Right lobe of liver (tissue), 6 donors: ENCODE data around the gene CHL1. TPM values are rescaled to one million over a fixed set of nuclear protein-coding genes. Genes with fewer than 3 reads are reported as not detected.

Experiments
- ATAC-seq, 4 donors: fragments of 200-7000 bp; cut with Tn5 transposase; one replicate each; pipeline ENCODE4 v1.9.1; 2020; ENCODE audit warnings: mild to moderate bottlenecking in 4 of 4, moderate library complexity in 4 of 4
- DNase-seq, 3 donors: peaks; one replicate each; pipeline ENCODE4 v3.0.0-alpha.2; 2020
- H3K27ac ChIP-seq, 3 donors: fragments of 200-600 bp; one replicate each; pipeline ENCODE4 v1.8.0; 2022
- H3K27me3 ChIP-seq, 2 donors: fragments of 200-600 bp; one replicate each; pipeline ENCODE4 v1.8.0; 2022
- H3K36me3 ChIP-seq, 4 donors: fragments of 200-600 bp; sonication (generic) in 1 of 4; one replicate each; pipeline versions ENCODE4 v1.5.1 to v1.8.0; 2017 to 2022; ENCODE audit warnings: control low read depth in 1 of 4
- H3K4me1 ChIP-seq, 4 donors: fragments of 200-600 bp; sonication (generic) in 1 of 4; one replicate each; pipeline versions ENCODE4 v1.5.1 to v1.8.0; 2017 to 2022; ENCODE audit warnings: control low read depth in 1 of 4
- H3K4me3 ChIP-seq, 3 donors: fragments of 200-600 bp; one replicate each; pipeline ENCODE4 v1.8.0; 2022
- H3K9me3 ChIP-seq, 4 donors: fragments of 200-600 bp; sonication (generic) in 1 of 4; one replicate each; pipeline versions ENCODE4 v1.5.1 to v1.8.0; 2017 to 2022; ENCODE audit warnings: control low read depth in 1 of 4
- POLR2A ChIP-seq: fragments of 450-650 bp; IDR thresholded peaks from one replicate; pipeline ENCODE4 v1.6.1; 2017; ENCODE audit warnings: antibody characterized with exemption, mild to moderate bottlenecking
- WGBS: methylation state at CpG from one replicate; pipeline ENCODE4 v1.1.6; 2018; ENCODE audit warnings: low coverage, low lambda C conversion rate; ENCODE audit not compliant: insufficient coverage; ENCODE audit errors: missing lambda C conversion rate; 5-methylcytosine and 5-hydroxymethylcytosine counted together
- intact Hi-C, 2 donors: fragments of 100-400 bp; cut with DNase I; formaldehyde crosslinking; loops; one replicate each; pipeline versions ENCODE4 v1.11.2 to v1.14.1; 2022
- total RNA-seq, 6 experiments: library from RNA; depleted of rRNA in 2 of 6; stranded (reverse); fragments of >200 nt in 2 of 6; fragmentation: NEBNext Ultra II Directional in 3 of 6; extraction: Animal tissue kit (Norgen Biotek cat#: 25700) in 3 of 6; gene quantifications; one replicate each; pipeline versions ENCODE4 v1.1.0 to v1.2.4, GENCODE V29; 2016 to 2023
- TF ChIP-seq, protein P1 (sequence below), 4 donors: fragments of 200-600 bp in 3 of 4; fragments of 450-650 bp in 1 of 4; IDR thresholded peaks; one replicate each; pipeline versions ENCODE4 v1.5.1 to v1.8.0; 2016 to 2022; ENCODE audit warnings: antibody characterized with exemption in 4 of 4, mild to moderate bottlenecking in 2 of 4
- donor health status: DM: no; HTN: yes; CAD: no.
- donor health status: DM: no; HTN: no; CAD: no.
- donor health status: DM: no; HTN: no; CAD: no.
- donor health status: DM: no; HTN: yes; CAD: no.
- donor health status: DM: no; HTN: yes; CAD: no.

Gene CHL1
- total RNA-seq, 6 experiments from 2014 or later, result 0.06 to 1.1 (median 0.86) TPM

DNA sequence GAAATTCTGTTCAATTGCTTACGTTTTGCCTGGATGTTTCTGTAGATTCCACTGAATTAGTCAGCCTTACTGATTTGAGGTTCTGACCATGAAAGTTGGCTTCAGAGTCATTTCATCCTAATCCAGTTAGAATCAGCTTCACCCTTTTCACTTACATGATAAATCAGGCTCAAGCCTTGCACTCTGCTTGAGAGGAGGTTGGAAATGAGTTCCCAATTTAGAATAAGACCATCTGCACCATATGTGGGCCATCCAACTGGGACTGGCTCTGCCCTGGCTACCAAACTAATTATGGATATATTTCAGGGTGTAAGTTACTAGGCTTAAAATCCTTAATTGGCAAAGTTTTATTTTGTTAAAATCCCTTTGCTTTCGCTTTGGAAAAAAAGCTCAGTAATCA, 255.7 kb downstream of the CHL1 start:
- intact Hi-C loops, result no loop called here
- no peaks in the 10 kb centered on the region for H3K27me3 ChIP-seq
- H3K4me3 ChIP-seq, result no peak overlapping the region
- H3K4me1 ChIP-seq, result no peaks in the 10 kb centered on the region
- no peaks in the 10 kb centered on the region for H3K36me3 ChIP-seq
- 54% methylated on average over 2 of the region's 2 CpGs for WGBS
- ATAC-seq (no peak), DNase-seq (no peak)
- no peaks in the 10 kb centered on the region for H3K9me3 ChIP-seq
- H3K27ac ChIP-seq, result no peak overlapping the region
- TF ChIP-seq, protein P1, sequence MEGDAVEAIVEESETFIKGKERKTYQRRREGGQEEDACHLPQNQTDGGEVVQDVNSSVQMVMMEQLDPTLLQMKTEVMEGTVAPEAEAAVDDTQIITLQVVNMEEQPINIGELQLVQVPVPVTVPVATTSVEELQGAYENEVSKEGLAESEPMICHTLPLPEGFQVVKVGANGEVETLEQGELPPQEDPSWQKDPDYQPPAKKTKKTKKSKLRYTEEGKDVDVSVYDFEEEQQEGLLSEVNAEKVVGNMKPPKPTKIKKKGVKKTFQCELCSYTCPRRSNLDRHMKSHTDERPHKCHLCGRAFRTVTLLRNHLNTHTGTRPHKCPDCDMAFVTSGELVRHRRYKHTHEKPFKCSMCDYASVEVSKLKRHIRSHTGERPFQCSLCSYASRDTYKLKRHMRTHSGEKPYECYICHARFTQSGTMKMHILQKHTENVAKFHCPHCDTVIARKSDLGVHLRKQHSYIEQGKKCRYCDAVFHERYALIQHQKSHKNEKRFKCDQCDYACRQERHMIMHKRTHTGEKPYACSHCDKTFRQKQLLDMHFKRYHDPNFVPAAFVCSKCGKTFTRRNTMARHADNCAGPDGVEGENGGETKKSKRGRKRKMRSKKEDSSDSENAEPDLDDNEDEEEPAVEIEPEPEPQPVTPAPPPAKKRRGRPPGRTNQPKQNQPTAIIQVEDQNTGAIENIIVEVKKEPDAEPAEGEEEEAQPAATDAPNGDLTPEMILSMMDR (IDR thresholded peaks at IDR 0.05), result no peak
- no peak for TF ChIP-seq POLR2A

DNA sequence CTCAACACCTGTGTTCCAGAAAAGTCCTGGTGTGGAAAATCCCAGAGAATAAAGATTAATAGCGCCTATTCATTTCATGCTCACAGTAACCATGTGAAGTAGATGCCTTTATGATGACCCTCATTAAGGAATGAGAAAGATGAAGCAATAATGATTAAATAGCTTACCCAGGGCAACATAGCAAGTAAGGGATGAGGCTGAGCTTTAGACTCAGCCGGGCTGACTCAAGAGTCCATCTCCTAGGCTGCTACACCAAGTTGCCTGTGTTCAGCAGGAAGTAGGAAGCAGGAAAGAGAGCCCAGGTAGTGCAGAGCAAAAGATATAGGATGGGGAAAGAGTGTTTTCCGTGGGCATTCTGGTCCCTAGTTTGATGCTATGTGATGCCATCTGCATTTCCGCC, 256.5 kb downstream of the CHL1 start:
- H3K4me3 ChIP-seq, result no peak overlapping the region
- no peak for TF ChIP-seq POLR2A
- TF ChIP-seq, protein P1 (IDR thresholded peaks at IDR 0.05), result no peak
- ATAC-seq (no peak), DNase-seq (no peak)
- H3K36me3 ChIP-seq, result no peaks in the 10 kb centered on the region
- no peaks in the 10 kb centered on the region for H3K9me3 ChIP-seq
- H3K27me3 ChIP-seq, result no peaks in the 10 kb centered on the region
- WGBS, result 82% methylated on average over 3 of the region's 4 CpGs
- intact Hi-C loops, result no loop called here
- H3K27ac ChIP-seq, result no peak overlapping the region
- no peaks in the 10 kb centered on the region for H3K4me1 ChIP-seq

DNA sequence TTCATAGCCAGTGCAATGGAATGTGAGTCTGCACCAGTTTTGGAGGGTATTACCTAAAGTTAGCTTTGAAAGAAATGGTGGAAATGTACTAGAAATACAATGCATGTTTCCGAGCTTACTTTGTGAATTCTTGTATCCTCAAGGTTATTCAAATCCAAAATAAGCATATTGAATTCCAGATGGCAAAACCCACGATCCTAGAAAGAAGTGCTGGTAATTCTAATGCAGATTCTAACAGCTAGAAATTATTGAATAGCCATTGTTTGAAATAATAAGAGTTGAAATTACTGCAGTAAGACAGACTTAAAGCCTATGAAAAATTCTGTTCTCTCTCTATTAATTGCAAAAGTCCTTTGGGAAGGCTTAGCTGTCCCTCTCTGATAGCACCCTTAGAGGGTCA, 258.4 kb downstream of the CHL1 start:
- TF ChIP-seq, protein P1 (IDR thresholded peaks at IDR 0.05), result no peak
- no peak for TF ChIP-seq POLR2A
- 32% methylated on average over 2 of the region's 2 CpGs for WGBS
- Histone ChIP-seq H3K27ac (no peak overlapping the region), H3K36me3 (no peaks in the 10 kb centered on the region), H3K4me3 (no peak overlapping the region), H3K4me1 (no peaks in the 10 kb centered on the region), H3K27me3 (no peaks in the 10 kb centered on the region), H3K9me3 (no peaks in the 10 kb centered on the region)
- DNase-seq, result no peak
- ATAC-seq, result no peak
- intact Hi-C loops, result no loop called here

DNA sequence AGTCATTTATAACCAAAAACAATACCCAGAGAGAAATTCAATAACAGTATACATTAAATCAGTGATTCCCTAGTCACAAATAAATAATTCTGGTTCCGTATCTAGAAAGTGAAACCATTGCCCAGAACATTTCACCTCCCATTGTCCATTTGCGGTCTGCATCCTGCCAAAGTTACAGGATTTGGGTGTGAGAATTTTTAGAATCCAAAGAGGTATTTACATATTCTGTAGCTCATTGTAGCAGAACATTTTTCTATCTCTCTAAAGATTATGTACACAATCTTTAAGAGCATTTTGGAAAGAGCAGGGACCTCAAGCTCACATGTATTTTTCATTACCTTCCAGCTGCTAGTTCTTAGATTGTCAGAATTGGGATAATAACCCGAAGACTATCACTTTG, 261.6 kb downstream of the CHL1 start:
- TF ChIP-seq, protein P1 (IDR thresholded peaks at IDR 0.05), result no peak
- TF ChIP-seq POLR2A, result no peak
- Histone ChIP-seq H3K4me3 (no peak overlapping the region), H3K27me3 (no peaks in the 10 kb centered on the region), H3K9me3 (no peaks in the 10 kb centered on the region), H3K4me1 (no peaks in the 10 kb centered on the region), H3K27ac (no peak overlapping the region), H3K36me3 (no peaks in the 10 kb centered on the region)
- DNase-seq (no peak), ATAC-seq (no peak)
- intact Hi-C loops, result no loop called here
- WGBS, result 50% methylated on average over 3 of the region's 3 CpGs

DNA sequence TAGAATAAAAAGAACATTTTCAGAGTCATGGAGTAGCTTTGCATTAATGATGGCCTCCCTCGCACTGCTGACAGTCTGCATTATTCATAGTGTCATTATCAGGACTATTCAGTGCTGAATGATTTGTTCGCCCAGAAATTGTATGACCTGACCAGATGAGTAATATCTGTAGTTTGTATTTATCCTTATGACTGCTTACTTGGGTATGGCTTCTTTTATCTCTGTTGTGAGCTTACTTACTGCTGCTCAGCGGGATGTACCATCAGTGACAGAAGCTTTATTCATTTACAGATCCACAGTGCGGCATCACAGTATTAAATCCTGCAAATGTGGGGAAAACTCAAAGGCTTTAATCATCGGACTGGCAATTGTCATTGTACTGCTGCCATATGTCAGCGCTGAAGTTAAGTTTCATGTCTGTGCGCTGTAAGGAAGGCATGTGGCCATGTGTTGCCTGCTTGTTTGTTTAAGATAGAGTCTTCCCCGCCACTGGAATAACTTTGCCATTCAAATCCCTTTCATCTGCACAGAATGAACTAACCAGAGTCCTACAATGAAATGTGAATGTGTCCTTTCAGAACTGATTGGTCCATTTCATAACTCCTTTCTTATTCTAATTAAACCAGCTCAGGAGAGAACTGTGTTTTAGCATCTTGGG, 262.2 kb downstream of the CHL1 start:
- Histone ChIP-seq H3K27me3 (no peaks in the 10 kb centered on the region), H3K9me3 (no peaks in the 10 kb centered on the region), H3K4me3 (no peak overlapping the region), H3K27ac (no peak overlapping the region), H3K36me3 (no peaks in the 10 kb centered on the region), H3K4me1 (no peaks in the 10 kb centered on the region)
- DNase-seq (no peak), ATAC-seq (no peak)
- 57% methylated on average over 6 of the region's 8 CpGs for WGBS
- intact Hi-C loops, result no loop called here
- no peak for TF ChIP-seq POLR2A
- TF ChIP-seq, protein P1 (IDR thresholded peaks at IDR 0.05), result no peak
